Activated CD4-positive, CD25-positive, alpha-beta regulatory T cell treated with anti-CD3 and anti-CD28 coated beads, Interleukin-2, amount 50 U/mL, for 16 hours (primary cell): ENCODE data around the gene MFAP2.

Experiments
- DNase-seq: peaks from one replicate; pipeline ENCODE4 v3.0.0-alpha.2; 2020; ENCODE audit warnings: low read depth, low spot score

MFAP2 gene

GRCh38 chr1:16980473-16981268 lies at the start of gene MFAP2:
MFAP2 (minus strand) TSS chr1:16980620; CDS start chr1:16978273, 2,347 bp downstream.
- DNase-seq: no peak

- no peak for DNase-seq
Observed at GRCh38 chr1:17030206-17030605, 49.8 kb upstream of the MFAP2 start.

- no peak for DNase-seq
Observed at GRCh38 chr1:17028662-17029188, 48.3 kb upstream of the MFAP2 start.

- no peak for DNase-seq
Observed at GRCh38 chr1:17027900-17028299, 47.5 kb upstream of the MFAP2 start.

GRCh38 chr1:17027403-17027802 lies 47.0 kb upstream of the MFAP2 start:
- DNase-seq: no peak

GRCh38 chr1:17024721-17025120 lies 44.3 kb upstream of the MFAP2 start:
- no peak for DNase-seq

GRCh38 chr1:17023573-17023972 lies 43.2 kb upstream of the MFAP2 start:
- no peak for DNase-seq

- no peak for DNase-seq
Observed at GRCh38 chr1:17023102-17023501, 42.7 kb upstream of the MFAP2 start.

- DNase-seq: no peak
Observed at GRCh38 chr1:17021896-17022295, 41.5 kb upstream of the MFAP2 start.

GRCh38 chr1:17020502-17020901 lies 40.1 kb upstream of the MFAP2 start:
- no peak for DNase-seq

- DNase-seq: no peak
Observed at GRCh38 chr1:17018849-17019248, 38.4 kb upstream of the MFAP2 start.

- no peak for DNase-seq
Observed at GRCh38 chr1:17017435-17017834, 37.0 kb upstream of the MFAP2 start.

GRCh38 chr1:17016317-17016661 lies 35.9 kb upstream of the MFAP2 start:
- DNase-seq: no peak

- DNase-seq: no peak
Observed at GRCh38 chr1:17014671-17015567, 34.5 kb upstream of the MFAP2 start.

- DNase-seq: no peak
Observed at GRCh38 chr1:17013491-17014320, 33.3 kb upstream of the MFAP2 start.

- no peak for DNase-seq
Observed at GRCh38 chr1:17012775-17013490, 32.5 kb upstream of the MFAP2 start.

- DNase-seq: peak; percentile 68
Observed at GRCh38 chr1:17011439-17012307, 31.3 kb upstream of the MFAP2 start, which contains the start of gene ATP13A2. ATP13A2 (minus strand) TSS chr1:17011928; CDS start chr1:17011738, 190 bp downstream.

- no peak for DNase-seq
Observed at GRCh38 chr1:17011092-17011438, 30.6 kb upstream of the MFAP2 start.

- DNase-seq: no peak
Observed at GRCh38 chr1:17009706-17010105, 29.3 kb upstream of the MFAP2 start.
